ENCODE data around the gene SPRR2B.

GRCh38 chr1:153119491-153119971, 48.1 kb upstream of the SPRR2B start:
- TF ChIP-seq, protein P1, sequence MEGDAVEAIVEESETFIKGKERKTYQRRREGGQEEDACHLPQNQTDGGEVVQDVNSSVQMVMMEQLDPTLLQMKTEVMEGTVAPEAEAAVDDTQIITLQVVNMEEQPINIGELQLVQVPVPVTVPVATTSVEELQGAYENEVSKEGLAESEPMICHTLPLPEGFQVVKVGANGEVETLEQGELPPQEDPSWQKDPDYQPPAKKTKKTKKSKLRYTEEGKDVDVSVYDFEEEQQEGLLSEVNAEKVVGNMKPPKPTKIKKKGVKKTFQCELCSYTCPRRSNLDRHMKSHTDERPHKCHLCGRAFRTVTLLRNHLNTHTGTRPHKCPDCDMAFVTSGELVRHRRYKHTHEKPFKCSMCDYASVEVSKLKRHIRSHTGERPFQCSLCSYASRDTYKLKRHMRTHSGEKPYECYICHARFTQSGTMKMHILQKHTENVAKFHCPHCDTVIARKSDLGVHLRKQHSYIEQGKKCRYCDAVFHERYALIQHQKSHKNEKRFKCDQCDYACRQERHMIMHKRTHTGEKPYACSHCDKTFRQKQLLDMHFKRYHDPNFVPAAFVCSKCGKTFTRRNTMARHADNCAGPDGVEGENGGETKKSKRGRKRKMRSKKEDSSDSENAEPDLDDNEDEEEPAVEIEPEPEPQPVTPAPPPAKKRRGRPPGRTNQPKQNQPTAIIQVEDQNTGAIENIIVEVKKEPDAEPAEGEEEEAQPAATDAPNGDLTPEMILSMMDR (IDR thresholded peaks at IDR 0.05; ENCODE audit: insufficient read depth, low read depth, low read length) = no peak
- no peak for TF ChIP-seq EZH2 (IDR thresholded peaks at IDR 0.05; ENCODE audit: insufficient read depth, low read length)

All from astrocyte (in vitro differentiated cells and primary cell).